Esophagus squamous epithelium (tissue), 5 donors: ENCODE results near the gene ZNF687. TPM values are rescaled to one million over a fixed set of nuclear protein-coding genes. Genes with fewer than 3 reads are reported as not detected.

Experiments used
- DNase-seq: peaks from one replicate; lab custom pipeline; 2025; lab: John Stamatoyannopoulos, UW
- H3K27ac ChIP-seq, 4 donors: fragments of 200-600 bp; sonication (generic); one replicate each; pipeline ENCODE4 v1.5.1; 2016 to 2019; ENCODE audit warnings: mild to moderate bottlenecking in 1 of 4
- H3K27me3 ChIP-seq, 4 donors: fragments of 200-600 bp; sonication (generic); 1 replicate in 3 of 4; 2 replicates in 1 of 4; pipeline versions ENCODE4 v1.5.1 to v1.6.0; 2017 to 2021; ENCODE audit warnings: antibody characterized with exemption in 1 of 4
- H3K36me3 ChIP-seq, 3 donors: fragments of 200-600 bp; sonication (generic); one replicate each; pipeline ENCODE4 v1.5.1; 2016 to 2019
- H3K4me1 ChIP-seq, 3 donors: fragments of 200-600 bp; sonication (generic); one replicate each; pipeline ENCODE4 v1.5.1; 2017 to 2019
- H3K4me3 ChIP-seq, 4 donors: fragments of 200-600 bp; sonication (generic); 1 replicate in 3 of 4; 2 replicates in 1 of 4; pipeline ENCODE4 v1.5.1; 2016 to 2019; ENCODE audit warnings: mild to moderate bottlenecking in 2 of 4, moderate library complexity in 1 of 4
- H3K9me3 ChIP-seq, 3 donors: fragments of 200-600 bp; sonication (generic); one replicate each; pipeline ENCODE4 v1.5.1; 2016 to 2019
- CTCF ChIP-seq, 6 experiments: fragments of 450-650 bp in 4 of 6; fragments of 200-600 bp in 2 of 6; sonication (generic) in 2 of 6; IDR thresholded peaks; one replicate each; pipeline ENCODE4 v1.5.1; 2016 to 2019; ENCODE audit warnings: antibody characterized with exemption in 6 of 6, mild to moderate bottlenecking in 4 of 6, moderate library complexity in 4 of 6
- POLR2A ChIP-seq, 4 donors: fragments of 450-650 bp; IDR thresholded peaks; one replicate each; pipeline ENCODE4 v1.6.1; 2017; ENCODE audit warnings: antibody characterized with exemption in 4 of 4, mild to moderate bottlenecking in 4 of 4, moderate library complexity in 3 of 4
- WGBS, 2 donors: methylation state at CpG; one replicate each; pipeline ENCODE4 v1.1.5; 2018; 5-methylcytosine and 5-hydroxymethylcytosine counted together
- intact Hi-C: fragments of 100-400 bp; cut with DNase I; formaldehyde crosslinking; loops from one replicate; pipeline ENCODE4 v1.15.0; 2022
- total RNA-seq, 4 donors: library from RNA; depleted of rRNA; stranded (reverse); fragments of >200 nt; gene quantifications; one replicate each; pipeline ENCODE4 v1.1.0, GENCODE V29; 2016
- donor health status: DM: yes; HTN: yes; CAD: no.

The ZNF687 gene
- total RNA-seq, 4 donors from 2014 or later = 16.5 to 28.5 (median 18.3) TPM

DNA sequence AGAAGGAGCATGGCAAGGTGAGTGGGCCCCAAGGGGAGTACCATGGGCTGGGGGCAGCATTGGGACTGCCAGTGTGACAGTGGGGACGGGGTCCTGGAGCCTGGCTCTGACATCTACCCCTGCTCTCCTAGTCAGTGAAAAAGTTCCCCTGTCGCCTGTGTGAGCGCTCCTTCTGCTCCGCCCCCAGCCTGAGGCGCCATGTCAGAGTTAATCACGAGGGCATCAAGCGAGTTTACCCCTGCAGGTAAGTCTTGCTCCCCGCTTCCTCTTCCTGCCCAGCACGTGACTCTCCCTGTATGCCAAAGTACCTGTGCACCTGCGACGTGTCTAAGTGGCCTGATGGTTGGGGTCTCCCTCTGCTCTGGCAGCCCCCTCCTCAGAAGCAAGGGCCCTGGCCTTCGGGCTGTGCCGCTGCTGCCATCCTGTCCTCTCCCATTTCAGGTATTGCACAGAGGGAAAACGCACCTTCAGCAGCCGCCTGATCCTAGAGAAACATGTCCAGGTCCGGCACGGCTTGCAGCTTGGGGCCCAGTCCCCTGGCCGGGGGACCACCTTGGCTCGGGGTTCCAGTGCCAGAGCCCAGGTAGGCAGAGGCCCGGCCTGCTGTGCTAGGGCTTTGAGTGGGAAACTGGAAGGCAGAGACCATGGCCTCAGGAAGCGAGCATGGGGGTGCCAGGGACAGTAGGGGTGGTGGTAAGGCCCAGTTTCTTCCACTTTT, 8.1 kb downstream of the ZNF687 start:
- no peaks in the 10 kb centered on the region for H3K9me3 ChIP-seq
- TF ChIP-seq POLR2A (IDR thresholded peaks at IDR 0.05) (no peak), CTCF (IDR thresholded peaks at IDR 0.05) (no peak)
- peaks cover 0 to 13% (median 0%) of the 10 kb centered on the region in 3 donors for H3K4me1 ChIP-seq
- intact Hi-C loops = no loop called here
- WGBS, 2 donors = 80% methylated on average over 4 to 8 of the region's 21 CpGs
- H3K27me3 ChIP-seq = no peaks in the 10 kb centered on the region
- no peak overlapping the region for H3K27ac ChIP-seq
- no peak overlapping the region for H3K4me3 ChIP-seq
- peaks cover 38 to 100% (median 76%) of the 10 kb centered on the region in 3 donors for H3K36me3 ChIP-seq
- DNase-seq = no peak

GRCh38 chr1:151290709-151291303, 8.7 kb downstream of the ZNF687 start:
- Histone ChIP-seq H3K9me3 (no peaks in the 10 kb centered on the region), H3K27ac (no peak overlapping the region), H3K27me3 (no peaks in the 10 kb centered on the region), H3K4me3 (no peak overlapping the region), H3K36me3 (peaks cover 42 to 100% (median 83%) of the 10 kb centered on the region in 3 donors), H3K4me1 (peaks cover 0 to 13% (median 0%) of the 10 kb centered on the region in 3 donors)
- TF ChIP-seq POLR2A (IDR thresholded peaks at IDR 0.05) = no peak
- no peak for TF ChIP-seq CTCF (IDR thresholded peaks at IDR 0.05)
- intact Hi-C loops = no loop called here
- WGBS, 2 donors = 72 to 78% methylated on average over 1 to 6 of the region's 19 CpGs
- DNase-seq = no peak

GRCh38 chr1:151292207-151293030, 10.3 kb downstream of the ZNF687 start:
- intact Hi-C loops = no loop called here
- TF ChIP-seq CTCF (IDR thresholded peaks at IDR 0.05) (no peak), POLR2A (IDR thresholded peaks at IDR 0.05) (no peak)
- Histone ChIP-seq H3K4me3 (no peak overlapping the region), H3K9me3 (no peaks in the 10 kb centered on the region), H3K27me3 (no peaks in the 10 kb centered on the region), H3K36me3 (peaks cover 33 to 100% (median 90%) of the 10 kb centered on the region in 3 donors), H3K4me1 (peaks cover 0 to 13% (median 0%) of the 10 kb centered on the region in 3 donors), H3K27ac (no peak overlapping the region)
- 75 to 84% methylated on average over 9 to 12 of the region's 13 CpGs for WGBS, 2 donors
- no peak for DNase-seq

DNA sequence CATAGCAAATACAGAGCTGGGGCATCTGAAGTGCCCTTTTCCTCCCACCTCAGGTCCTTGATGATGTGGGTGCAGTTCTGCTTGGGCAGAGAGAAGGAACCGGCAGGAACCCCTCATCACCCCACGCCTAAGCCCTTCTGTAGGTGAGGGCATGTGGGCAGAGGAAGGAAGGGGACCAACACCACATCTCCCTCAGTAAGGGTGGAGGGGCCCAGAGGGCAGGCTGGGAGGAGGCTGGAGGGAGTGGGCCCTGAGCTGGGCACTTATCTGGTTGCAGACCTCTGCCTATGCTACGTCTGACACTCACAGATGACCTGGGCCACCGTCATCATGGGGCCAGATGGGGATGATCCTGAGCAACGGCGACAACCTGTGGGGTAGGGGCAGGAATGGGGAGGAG, 11.0 kb downstream of the ZNF687 start:
- no peak overlapping the region for H3K4me3 ChIP-seq
- peaks cover 0 to 13% (median 0%) of the 10 kb centered on the region in 3 donors for H3K4me1 ChIP-seq
- no peaks in the 10 kb centered on the region for H3K9me3 ChIP-seq
- intact Hi-C loops = no loop called here
- H3K36me3 ChIP-seq = peaks cover 34 to 100% (median 89%) of the 10 kb centered on the region in 3 donors
- no peak for DNase-seq
- H3K27ac ChIP-seq = no peak overlapping the region
- TF ChIP-seq CTCF (IDR thresholded peaks at IDR 0.05) (no peak), POLR2A (IDR thresholded peaks at IDR 0.05) (no peak)
- no peaks in the 10 kb centered on the region for H3K27me3 ChIP-seq
- 71 to 72% methylated on average over 2 to 4 of the region's 6 CpGs for WGBS, 2 donors
